GM12878 (cell line): Measurements from ENCODE around the gene MARS1.
"Not testable (repeated sequence)": the region's sequence is repeated elsewhere in the genome, so short reads cannot be mapped to it uniquely, and the experiment has no call there.

ENCODE experiments used
- BMI1 ChIP-seq: fragments of 450-650 bp; IDR thresholded peaks from 2 replicates; pipeline ENCODE4 v1.6.1; 2016; ENCODE audit warnings: mild to moderate bottlenecking, moderate library complexity, borderline replicate concordance
- FOS ChIP-seq: IDR thresholded peaks from 3 replicates; pipeline ENCODE4 v1.6.1; 2011; ENCODE audit warnings: borderline replicate concordance; ENCODE audit not compliant: insufficient read length; ENCODE audit errors: extremely low read depth
- HDAC2 ChIP-seq: fragments of 200-600 bp; sonication (generic); IDR thresholded peaks from 2 replicates; pipeline ENCODE4 v1.6.1; 2017
- MAX ChIP-seq: IDR thresholded peaks from 2 replicates; pipeline ENCODE4 v1.6.1; 2012; ENCODE audit warnings: low read depth, low read length, improper control_type of control experiment
- MXI1 ChIP-seq: fragments of 150-350 bp; IDR thresholded peaks from 2 replicates; pipeline ENCODE4 v1.6.1; 2011; ENCODE audit warnings: low read depth, mild to moderate bottlenecking, inconsistent platforms, low read length, improper control_type of control experiment
- NFYB ChIP-seq: IDR thresholded peaks from 2 replicates; pipeline ENCODE4 v1.6.1; 2011; ENCODE audit warnings: low read depth, mild to moderate bottlenecking, low read length, improper control_type of control experiment, moderate library complexity; ENCODE audit not compliant: insufficient read depth
- POLR2A ChIP-seq: IDR thresholded peaks from 2 replicates; pipeline ENCODE4 v1.6.1; 2011; ENCODE audit warnings: low read depth, mild to moderate bottlenecking, low read length
- POLR2AphosphoS5 ChIP-seq: IDR thresholded peaks from 2 replicates; pipeline ENCODE4 v1.6.1; 2011; ENCODE audit warnings: mild to moderate bottlenecking, low read length, inconsistent platforms
- REST ChIP-seq: IDR thresholded peaks from 2 replicates; pipeline ENCODE4 v1.6.1; 2012; ENCODE audit warnings: mild to moderate bottlenecking, low read depth, low read length
- SKIL ChIP-seq: fragments of 450-650 bp; IDR thresholded peaks from 2 replicates; pipeline ENCODE4 v1.6.1; 2017; ENCODE audit warnings: mild to moderate bottlenecking, low read depth, inconsistent platforms; ENCODE audit not compliant: poor library complexity, severe bottlenecking
- SUZ12 ChIP-seq: fragments of 200-600 bp; sonication (generic); IDR thresholded peaks from one replicate; pipeline ENCODE4 v1.6.1; 2018; ENCODE audit warnings: antibody characterized with exemption, mild to moderate bottlenecking; ENCODE audit not compliant: unreplicated experiment
- USF2 ChIP-seq: IDR thresholded peaks from 2 replicates; pipeline ENCODE4 v1.6.1; 2011; ENCODE audit warnings: low read depth, low read length, improper control_type of control experiment, borderline replicate concordance
- TF ChIP-seq, protein P1 (sequence below), 3 experiments: IDR thresholded peaks in 2 of 3; conservative IDR thresholded peaks in 1 of 3; 2 replicates each; pipeline ENCODE4 v1.5.1; 2011; ENCODE audit warnings: low read depth in 3 of 3, low read length in 3 of 3, mild to moderate bottlenecking in 3 of 3, control low read depth in 2 of 3, moderate library complexity in 2 of 3, inconsistent platforms in 1 of 3, mixed read lengths in 1 of 3; ENCODE audit not compliant: control insufficient read depth in 2 of 3, insufficient read depth in 1 of 3; ENCODE audit errors: extremely low read depth in 1 of 3

DNA sequence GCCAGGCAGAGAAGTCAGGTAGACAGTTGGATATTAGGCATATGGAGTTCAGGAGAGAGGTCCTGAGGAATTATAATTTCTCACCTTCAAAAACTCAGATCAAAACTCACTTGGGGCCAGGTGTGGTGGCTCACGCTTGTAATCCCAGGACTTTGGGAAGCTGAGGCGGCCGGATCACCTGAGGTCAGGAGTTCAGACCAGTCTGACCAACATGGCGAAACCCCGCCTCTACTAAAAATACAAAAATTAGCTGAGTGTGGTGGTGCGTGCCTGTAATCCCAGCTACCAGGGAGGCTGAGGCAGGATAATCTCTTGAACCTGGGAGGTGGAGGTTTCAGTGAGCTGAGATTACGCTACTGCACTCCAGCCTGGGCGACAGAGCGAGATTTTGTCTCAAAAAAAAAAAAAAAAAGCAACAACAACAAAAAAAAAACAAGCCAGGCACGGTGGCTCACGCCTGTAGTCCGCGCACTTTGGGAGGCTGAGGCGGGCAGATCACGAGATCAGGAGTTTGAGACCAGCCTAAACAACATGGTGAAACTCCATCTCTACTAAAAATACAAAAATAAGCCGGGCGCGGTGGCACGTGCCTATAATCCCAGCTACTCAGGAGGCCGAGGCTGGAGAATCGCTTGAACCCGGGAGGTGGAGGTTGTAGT, 14.6 kb downstream of the MARS1 start:
- not testable (repeated sequence) for TF ChIP-seq MAX, HDAC2, POLR2A, MXI1, REST, POLR2AphosphoS5, SUZ12, USF2, FOS, BMI1, SKIL, NFYB
- TF ChIP-seq, protein P1, sequence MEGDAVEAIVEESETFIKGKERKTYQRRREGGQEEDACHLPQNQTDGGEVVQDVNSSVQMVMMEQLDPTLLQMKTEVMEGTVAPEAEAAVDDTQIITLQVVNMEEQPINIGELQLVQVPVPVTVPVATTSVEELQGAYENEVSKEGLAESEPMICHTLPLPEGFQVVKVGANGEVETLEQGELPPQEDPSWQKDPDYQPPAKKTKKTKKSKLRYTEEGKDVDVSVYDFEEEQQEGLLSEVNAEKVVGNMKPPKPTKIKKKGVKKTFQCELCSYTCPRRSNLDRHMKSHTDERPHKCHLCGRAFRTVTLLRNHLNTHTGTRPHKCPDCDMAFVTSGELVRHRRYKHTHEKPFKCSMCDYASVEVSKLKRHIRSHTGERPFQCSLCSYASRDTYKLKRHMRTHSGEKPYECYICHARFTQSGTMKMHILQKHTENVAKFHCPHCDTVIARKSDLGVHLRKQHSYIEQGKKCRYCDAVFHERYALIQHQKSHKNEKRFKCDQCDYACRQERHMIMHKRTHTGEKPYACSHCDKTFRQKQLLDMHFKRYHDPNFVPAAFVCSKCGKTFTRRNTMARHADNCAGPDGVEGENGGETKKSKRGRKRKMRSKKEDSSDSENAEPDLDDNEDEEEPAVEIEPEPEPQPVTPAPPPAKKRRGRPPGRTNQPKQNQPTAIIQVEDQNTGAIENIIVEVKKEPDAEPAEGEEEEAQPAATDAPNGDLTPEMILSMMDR (IDR thresholded peaks at IDR 0.05 in 2 of 3, conservative IDR thresholded peaks at IDR 0.05 in 1 of 3; ENCODE audit: control insufficient read depth in 2 of 3, extremely low read depth in 1 of 3, insufficient read depth in 1 of 3, low read depth in 3 of 3, low read length in 3 of 3): not testable (repeated sequence)
